Endometrial microvascular endothelial cells (primary cell): ENCODE data around the gene DDR1. TPM values are rescaled to one million over a fixed set of nuclear protein-coding genes. Genes with fewer than 3 reads are reported as not detected.

Experiments
- in situ Hi-C: cut with HindIII; loops from 2 replicates; pipeline ENCODE4 v1.10.0; 2017; ENCODE audit warnings: low sequenced_read_pairs, low pct_unique_long_range_greater_than_20kb; ENCODE audit errors: inconsistent ontology term
- total RNA-seq: library from RNA; depleted of rRNA; stranded (reverse); fragments of >200 nt; gene quantifications from one replicate; pipeline ENCODE4 v1.2.3, GENCODE V29; 2015; ENCODE audit errors: inconsistent ontology term

The DDR1 gene
- total RNA-seq, 1 donor from 2014 or later: 16.6 TPM

GRCh38 chr6:30935018-30935417 is 50.7 kb downstream of the DDR1 start:
- in situ Hi-C loops: no loop called here

DNA sequence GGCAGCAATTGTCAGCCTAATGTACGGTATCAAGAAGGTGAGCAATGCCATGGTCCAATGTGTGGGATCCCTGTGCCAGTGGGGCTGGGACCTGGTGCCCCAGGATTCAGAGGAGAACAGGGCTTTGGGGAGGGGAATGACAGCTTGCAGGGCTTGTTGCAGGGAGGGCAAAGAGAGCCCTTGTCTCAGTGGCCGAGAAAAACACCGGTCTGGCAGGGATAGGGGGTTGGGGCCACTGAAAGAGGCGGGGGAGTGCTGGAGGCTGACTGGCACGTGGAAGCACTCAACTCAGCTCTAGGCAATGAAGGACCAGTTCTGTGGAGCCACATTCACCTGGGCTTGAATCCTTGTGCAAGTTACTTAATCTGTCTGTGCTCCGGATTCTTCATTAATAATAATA is 52.9 kb downstream of the DDR1 start:
- in situ Hi-C loops: no loop called here

GRCh38 chr6:30938730-30939129 is 54.4 kb downstream of the DDR1 start:
- in situ Hi-C loops: no loop called here

GRCh38 chr6:30939473-30939872 is 55.2 kb downstream of the DDR1 start:
- in situ Hi-C loops: no loop called here

- in situ Hi-C loops: no loop called here
Measured at GRCh38 chr6:30940361-30940986, 56.2 kb downstream of the DDR1 start, which contains the start of gene MUCL3. Gene MUCL3, plus strand, starts transcription at chr6:30940973. Its CDS starts 27 bp downstream, at chr6:30941000.

GRCh38 chr6:30942338-30943060 is 58.2 kb downstream of the DDR1 start:
- in situ Hi-C loops: no loop called here

DNA sequence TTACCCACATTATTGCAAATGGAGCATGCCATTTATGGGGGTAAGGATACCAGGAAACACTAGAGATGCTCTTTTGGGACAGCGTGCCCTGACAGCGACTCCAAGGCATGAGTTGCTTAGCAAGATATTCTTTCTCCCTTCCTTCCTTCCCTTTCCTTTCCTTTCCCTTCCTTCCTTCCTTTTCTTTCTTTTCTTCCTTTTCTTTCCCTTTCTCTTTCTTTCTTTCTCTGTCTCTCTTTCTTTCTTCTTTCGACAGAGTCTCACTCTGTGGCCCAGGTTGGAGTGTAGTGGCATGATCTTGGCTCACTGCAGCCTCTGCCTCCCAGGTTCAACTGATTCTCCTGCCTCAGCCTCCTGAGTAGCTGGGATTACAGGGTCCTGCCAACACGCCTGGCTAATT is 59.7 kb downstream of the DDR1 start:
- in situ Hi-C loops: no loop called here

- in situ Hi-C loops: no loop called here
Measured at GRCh38 chr6:30945281-30945680, 61.0 kb downstream of the DDR1 start.

DNA sequence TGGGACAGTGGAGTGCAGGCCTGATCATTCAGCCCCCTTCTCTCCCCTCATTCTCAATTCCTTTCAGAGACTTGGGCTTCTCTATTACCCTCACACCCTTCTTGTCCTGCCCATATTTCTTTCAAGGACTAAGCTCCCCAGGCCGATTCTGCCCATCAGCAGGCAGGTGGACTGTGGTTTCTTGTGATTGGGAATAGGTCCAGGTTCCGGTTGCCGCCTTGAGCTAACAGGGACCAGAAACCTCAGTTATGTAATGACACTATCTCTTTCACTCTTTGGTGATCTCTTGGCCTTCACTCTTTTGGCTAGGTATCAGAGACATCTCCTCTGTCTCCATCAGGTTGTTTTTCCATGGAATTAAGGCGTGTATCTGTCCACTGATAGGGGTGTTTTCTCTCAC is 62.9 kb downstream of the DDR1 start:
- in situ Hi-C loops: no loop called here

GRCh38 chr6:30948811-30949210 is 64.5 kb downstream of the DDR1 start:
- in situ Hi-C loops: no loop called here

Other genes starting within 250 kb of the DDR1 start
- 13.4 TPM for gene C6orf136, start 237.4 kb upstream of the DDR1 start, total RNA-seq
- 39.8 TPM for gene DHX16, start 211.5 kb upstream of the DDR1 start, total RNA-seq
- 86.2 TPM for gene PPP1R18, start 197.9 kb upstream of the DDR1 start, total RNA-seq
- gene NRM, start 193.5 kb upstream of the DDR1 start, total RNA-seq: 30.8 TPM
- gene MDC1, start 167.2 kb upstream of the DDR1 start, total RNA-seq: 17.1 TPM
- gene TUBB, start 164.2 kb upstream of the DDR1 start, total RNA-seq: 1,274 TPM
- 133 TPM for gene FLOT1, start 141.8 kb upstream of the DDR1 start, total RNA-seq
- 76.4 TPM for gene IER3, start 140.0 kb upstream of the DDR1 start, total RNA-seq
- gene GTF2H4, start 23.7 kb downstream of the DDR1 start, total RNA-seq: 11.6 TPM
- 37.4 TPM for gene VARS2, start 29.7 kb downstream of the DDR1 start, total RNA-seq
- gene SFTA2, start 47.7 kb downstream of the DDR1 start, total RNA-seq: not detected
- not detected for gene MUCL3, start 56.5 kb downstream of the DDR1 start, total RNA-seq
- not detected for gene MUC21, start 99.2 kb downstream of the DDR1 start, total RNA-seq
- not detected for gene MUC22, start 126.0 kb downstream of the DDR1 start, total RNA-seq
- not detected for gene C6orf15, start 228.1 kb downstream of the DDR1 start, total RNA-seq
- 0.46 TPM for gene PSORS1C1, start 230.3 kb downstream of the DDR1 start, total RNA-seq
- not detected for gene CDSN, start 235.9 kb downstream of the DDR1 start, total RNA-seq